Activated CD4-positive, CD25-positive, alpha-beta regulatory T cell treated with anti-CD3 and anti-CD28 coated beads, Interleukin-2, amount 50 U/mL, for 16 hours (primary cell): ENCODE results near the gene CNTNAP4.

Experiments used
- DNase-seq: peaks from one replicate; pipeline ENCODE4 v3.0.0-alpha.2; 2020; ENCODE audit warnings: low read depth, low spot score

CNTNAP4 gene

GRCh38 chr16:76276745-76277438 is at the start of gene CNTNAP4:
CNTNAP4 (plus strand) TSS chr16:76277401; CDS start chr16:76277663, 262 bp downstream.
- DNase-seq: no peak

GRCh38 chr16:76228546-76229146 is 48.6 kb upstream of the CNTNAP4 start:
- DNase-seq: no peak

- no peak for DNase-seq
Measured at GRCh38 chr16:76232704-76233103, 44.5 kb upstream of the CNTNAP4 start.

GRCh38 chr16:76235025-76235424 is 42.2 kb upstream of the CNTNAP4 start:
- DNase-seq: no peak

GRCh38 chr16:76235426-76235825 is 41.8 kb upstream of the CNTNAP4 start:
- no peak for DNase-seq

- DNase-seq: no peak
Measured at GRCh38 chr16:76237471-76237870, 39.7 kb upstream of the CNTNAP4 start.

GRCh38 chr16:76241755-76242154 is 35.4 kb upstream of the CNTNAP4 start:
- no peak for DNase-seq

GRCh38 chr16:76243620-76244019 is 33.6 kb upstream of the CNTNAP4 start:
- DNase-seq: no peak

- no peak for DNase-seq
Measured at GRCh38 chr16:76246587-76246986, 30.6 kb upstream of the CNTNAP4 start.

GRCh38 chr16:76265434-76266045 is 11.7 kb upstream of the CNTNAP4 start:
- DNase-seq: no peak

GRCh38 chr16:76268824-76269223 is 8.4 kb upstream of the CNTNAP4 start:
- DNase-seq: no peak

- DNase-seq: no peak
Measured at GRCh38 chr16:76277460-76278030, 344 bp downstream of the CNTNAP4 start.

GRCh38 chr16:76278086-76278485 is 885 bp downstream of the CNTNAP4 start:
- DNase-seq: no peak

GRCh38 chr16:76278980-76279379 is 1.8 kb downstream of the CNTNAP4 start:
- DNase-seq: no peak

GRCh38 chr16:76280421-76281215 is 3.4 kb downstream of the CNTNAP4 start:
- no peak for DNase-seq

- no peak for DNase-seq
Measured at GRCh38 chr16:76287466-76287865, 10.3 kb downstream of the CNTNAP4 start.

GRCh38 chr16:76292218-76292617 is 15.0 kb downstream of the CNTNAP4 start:
- DNase-seq: no peak

- DNase-seq: no peak
Measured at GRCh38 chr16:76293980-76294379, 16.8 kb downstream of the CNTNAP4 start.

- no peak for DNase-seq
Measured at GRCh38 chr16:76294396-76295214, 17.4 kb downstream of the CNTNAP4 start.

- DNase-seq: no peak
Measured at GRCh38 chr16:76297941-76298340, 20.7 kb downstream of the CNTNAP4 start.
